WERI-Rb-1 (cell line): ENCODE results near the gene DGKD.

Experiments used
- DNase-seq: peaks from one replicate; pipeline ENCODE4 v3.0.0-alpha.2; 2020
- H3K27ac ChIP-seq: fragments of 250-450 bp; sonication (Bioruptor Pico); 2 replicates; pipeline ENCODE4 v1.5.1; 2020; ENCODE audit warnings: mild to moderate bottlenecking, moderate library complexity
- H3K27me3 ChIP-seq: fragments of 250-450 bp; sonication (Bioruptor Pico); 2 replicates; pipeline ENCODE4 v1.5.1; 2021; ENCODE audit warnings: mild to moderate bottlenecking, low read depth, moderate library complexity; ENCODE audit not compliant: insufficient read depth, severe bottlenecking
- H3K36me3 ChIP-seq: fragments of 250-450 bp; sonication (Bioruptor Pico); 2 replicates; pipeline ENCODE4 v1.5.1; 2020; ENCODE audit warnings: mild to moderate bottlenecking, moderate library complexity
- H3K4me3 ChIP-seq: 2 replicates; pipeline ENCODE4 v1.5.1; 2011; ENCODE audit warnings: low read depth, mild to moderate bottlenecking, control low read depth, low read length
- H3K9me3 ChIP-seq: fragments of 250-450 bp; sonication (Bioruptor Pico); 2 replicates; pipeline ENCODE4 v1.5.1; 2021; ENCODE audit warnings: mild to moderate bottlenecking, moderate library complexity; ENCODE audit not compliant: severe bottlenecking
- CTCF ChIP-seq: IDR thresholded peaks from 2 replicates; pipeline ENCODE4 v1.5.1; 2011; ENCODE audit warnings: low read depth, mild to moderate bottlenecking, control low read depth, inconsistent platforms, low read length

The DGKD gene

GRCh38 chr2:233503947-233504637, 149.8 kb downstream of the DGKD start:
- H3K9me3 ChIP-seq: no peaks in the 10 kb centered on the region
- H3K27me3 ChIP-seq: no peaks in the 10 kb centered on the region
- no peak for DNase-seq
- no peaks in the 10 kb centered on the region; the same call in 1 of the 2 replicates for H3K36me3 ChIP-seq
- H3K27ac ChIP-seq: no peak overlapping the region
- H3K4me3 ChIP-seq: no peak overlapping the region
- no peak for TF ChIP-seq CTCF

GRCh38 chr2:233513953-233514655, 159.8 kb downstream of the DGKD start:
- Histone ChIP-seq H3K27me3 (no peaks in the 10 kb centered on the region), H3K9me3 (no peaks in the 10 kb centered on the region), H3K4me3 (no peak overlapping the region), H3K36me3 (no peaks in the 10 kb centered on the region), H3K27ac (no peak overlapping the region)
- DNase-seq: no peak
- no peak for TF ChIP-seq CTCF

- no peak for TF ChIP-seq CTCF
- Histone ChIP-seq H3K4me3 (no peak overlapping the region), H3K9me3 (no peaks in the 10 kb centered on the region), H3K36me3 (peaks cover 6% of the 10 kb centered on the region), H3K27ac (no peak overlapping the region), H3K27me3 (no peaks in the 10 kb centered on the region)
- no peak for DNase-seq
Measured at GRCh38 chr2:233519787-233520611, 165.7 kb downstream of the DGKD start.
